Activated naive CD8-positive, alpha-beta T cell treated with anti-CD3 and anti-CD28 coated beads for 36 hours (primary cell): ENCODE measurements around the gene CSNK1G3. TPM values are rescaled to one million over a fixed set of nuclear protein-coding genes. Genes with fewer than 3 reads are reported as not detected.
A peak's percentile ranks its signal among the peaks of the same experiment; 100 is the strongest.

Experiments
- DNase-seq: peaks from one replicate; pipeline ENCODE4 v3.0.0; 2021
- H3K27ac Mint-ChIP-seq: one replicate; pipeline ENCODE4 v1.8.0; 2022; ENCODE audit warnings: mild to moderate bottlenecking, moderate library complexity, mixed read lengths
- H3K27me3 Mint-ChIP-seq: one replicate; pipeline ENCODE4 v1.8.0; 2022; ENCODE audit warnings: mild to moderate bottlenecking, mixed read lengths
- H3K36me3 Mint-ChIP-seq: one replicate; pipeline ENCODE4 v1.8.0; 2021; ENCODE audit warnings: mild to moderate bottlenecking, mixed read lengths
- H3K4me1 Mint-ChIP-seq: one replicate; pipeline ENCODE4 v1.8.0; 2021; ENCODE audit warnings: mixed read lengths
- H3K4me3 Mint-ChIP-seq: one replicate; pipeline ENCODE4 v1.8.0; 2022; ENCODE audit warnings: mild to moderate bottlenecking, moderate library complexity, mixed read lengths
- H3K9me3 Mint-ChIP-seq: one replicate; pipeline ENCODE4 v1.8.0; 2022; ENCODE audit warnings: mixed read lengths
- total RNA-seq, 2 experiments: library from RNA; stranded (reverse); gene quantifications; one replicate each; pipeline ENCODE4 v1.2.3, GENCODE V29; 2021

The CSNK1G3 gene
- total RNA-seq, 2 experiments from 2014 or later: 29.9 to 32.8 TPM

GRCh38 chr5:123528878-123529277 lies 16.9 kb downstream of the CSNK1G3 start:
- no peak for DNase-seq
- H3K27me3 Mint-ChIP-seq: no peaks in the 10 kb centered on the region
- H3K4me3 Mint-ChIP-seq: no peak overlapping the region
- no peaks in the 10 kb centered on the region for H3K9me3 Mint-ChIP-seq
- H3K4me1 Mint-ChIP-seq: peaks cover 49% of the 10 kb centered on the region
- H3K36me3 Mint-ChIP-seq: peaks cover 2% of the 10 kb centered on the region
- H3K27ac Mint-ChIP-seq: no peak overlapping the region

- Mint-ChIP-seq H3K4me1 (peaks cover 46% of the 10 kb centered on the region), H3K27me3 (no peaks in the 10 kb centered on the region), H3K9me3 (no peaks in the 10 kb centered on the region), H3K36me3 (peaks cover 3% of the 10 kb centered on the region), H3K4me3 (no peak overlapping the region), H3K27ac (no peak overlapping the region)
- DNase-seq: no peak
Measured at GRCh38 chr5:123530728-123531127, 18.8 kb downstream of the CSNK1G3 start.

GRCh38 chr5:123535648-123536047 lies 23.7 kb downstream of the CSNK1G3 start:
- H3K27ac Mint-ChIP-seq: no peak overlapping the region
- H3K36me3 Mint-ChIP-seq: peaks cover 3% of the 10 kb centered on the region
- peaks cover 34% of the 10 kb centered on the region for H3K4me1 Mint-ChIP-seq

GRCh38 chr5:123537256-123537655 lies 25.3 kb downstream of the CSNK1G3 start:
- Mint-ChIP-seq H3K27me3 (no peaks in the 10 kb centered on the region), H3K36me3 (peaks cover 3% of the 10 kb centered on the region), H3K4me1 (peaks cover 32% of the 10 kb centered on the region), H3K9me3 (no peaks in the 10 kb centered on the region), H3K4me3 (no peak overlapping the region), H3K27ac (no peak overlapping the region)
- DNase-seq: no peak

More at GRCh38 chr5:123535648-123536047, 23.7 kb downstream of the CSNK1G3 start:
- DNase-seq: no peak
- Mint-ChIP-seq H3K4me3 (no peak overlapping the region), H3K27me3 (no peaks in the 10 kb centered on the region), H3K9me3 (no peaks in the 10 kb centered on the region)

- Mint-ChIP-seq H3K4me3 (no peak overlapping the region), H3K36me3 (peaks cover 3% of the 10 kb centered on the region), H3K27me3 (no peaks in the 10 kb centered on the region), H3K27ac (no peak overlapping the region), H3K9me3 (no peaks in the 10 kb centered on the region), H3K4me1 (peaks cover 34% of the 10 kb centered on the region)
- DNase-seq: no peak
Measured at GRCh38 chr5:123537845-123538244, 25.9 kb downstream of the CSNK1G3 start.

GRCh38 chr5:123538670-123539459 lies 26.9 kb downstream of the CSNK1G3 start:
- Mint-ChIP-seq H3K9me3 (no peaks in the 10 kb centered on the region), H3K27ac (no peak overlapping the region), H3K4me1 (peaks cover 40% of the 10 kb centered on the region), H3K27me3 (no peaks in the 10 kb centered on the region), H3K36me3 (peaks cover 3% of the 10 kb centered on the region), H3K4me3 (no peak overlapping the region)
- no peak for DNase-seq

- Mint-ChIP-seq H3K4me1 (peaks cover 46% of the 10 kb centered on the region), H3K4me3 (no peak overlapping the region), H3K27ac (no peak overlapping the region), H3K36me3 (peaks cover 3% of the 10 kb centered on the region), H3K9me3 (no peaks in the 10 kb centered on the region), H3K27me3 (no peaks in the 10 kb centered on the region)
- DNase-seq: no peak
Measured at GRCh38 chr5:123540534-123540933, 28.6 kb downstream of the CSNK1G3 start.

GRCh38 chr5:123543438-123543837 lies 31.5 kb downstream of the CSNK1G3 start:
- Mint-ChIP-seq H3K4me1 (peaks cover 48% of the 10 kb centered on the region), H3K27me3 (no peaks in the 10 kb centered on the region), H3K36me3 (peaks cover 2% of the 10 kb centered on the region), H3K27ac (no peak overlapping the region), H3K9me3 (no peaks in the 10 kb centered on the region), H3K4me3 (no peak overlapping the region)
- DNase-seq: no peak

GRCh38 chr5:123545506-123545905 lies 33.5 kb downstream of the CSNK1G3 start:
- no peaks in the 10 kb centered on the region for H3K27me3 Mint-ChIP-seq
- H3K27ac Mint-ChIP-seq: no peak overlapping the region
- peak; percentile 10 for DNase-seq
- H3K9me3 Mint-ChIP-seq: peaks cover 1% of the 10 kb centered on the region
- H3K4me3 Mint-ChIP-seq: no peak overlapping the region
- H3K36me3 Mint-ChIP-seq: peaks cover 14% of the 10 kb centered on the region
- peaks cover 57% of the 10 kb centered on the region for H3K4me1 Mint-ChIP-seq

GRCh38 chr5:123546657-123547056 lies 34.7 kb downstream of the CSNK1G3 start:
- Mint-ChIP-seq H3K4me3 (no peak overlapping the region), H3K4me1 (peaks cover 55% of the 10 kb centered on the region), H3K27me3 (no peaks in the 10 kb centered on the region), H3K36me3 (peaks cover 14% of the 10 kb centered on the region), H3K27ac (no peak overlapping the region), H3K9me3 (peaks cover 1% of the 10 kb centered on the region)
- no peak for DNase-seq

GRCh38 chr5:123549256-123549904 lies 37.4 kb downstream of the CSNK1G3 start:
- H3K27ac Mint-ChIP-seq: peak overlapping the region; percentile 56
- H3K27me3 Mint-ChIP-seq: no peaks in the 10 kb centered on the region
- H3K4me1 Mint-ChIP-seq: peaks cover 37% of the 10 kb centered on the region
- H3K9me3 Mint-ChIP-seq: peaks cover 1% of the 10 kb centered on the region
- DNase-seq: peak; percentile 48
- no peak overlapping the region for H3K4me3 Mint-ChIP-seq
- H3K36me3 Mint-ChIP-seq: peaks cover 14% of the 10 kb centered on the region

GRCh38 chr5:123554601-123555000 lies 42.6 kb downstream of the CSNK1G3 start:
- H3K9me3 Mint-ChIP-seq: peaks cover 1% of the 10 kb centered on the region
- no peak overlapping the region for H3K27ac Mint-ChIP-seq
- DNase-seq: no peak
- no peak overlapping the region for H3K4me3 Mint-ChIP-seq
- H3K27me3 Mint-ChIP-seq: no peaks in the 10 kb centered on the region
- H3K36me3 Mint-ChIP-seq: peaks cover 26% of the 10 kb centered on the region
- peaks cover 13% of the 10 kb centered on the region for H3K4me1 Mint-ChIP-seq

GRCh38 chr5:123557907-123558306 lies 45.9 kb downstream of the CSNK1G3 start:
- H3K9me3 Mint-ChIP-seq: no peaks in the 10 kb centered on the region
- H3K36me3 Mint-ChIP-seq: peaks cover 38% of the 10 kb centered on the region
- no peaks in the 10 kb centered on the region for H3K27me3 Mint-ChIP-seq
- no peak overlapping the region for H3K27ac Mint-ChIP-seq
- DNase-seq: no peak
- no peak overlapping the region for H3K4me3 Mint-ChIP-seq
- peaks cover 11% of the 10 kb centered on the region for H3K4me1 Mint-ChIP-seq

GRCh38 chr5:123558762-123559433 lies 46.9 kb downstream of the CSNK1G3 start:
- no peaks in the 10 kb centered on the region for H3K27me3 Mint-ChIP-seq
- H3K27ac Mint-ChIP-seq: no peak overlapping the region
- peaks cover 11% of the 10 kb centered on the region for H3K4me1 Mint-ChIP-seq
- no peaks in the 10 kb centered on the region for H3K9me3 Mint-ChIP-seq
- no peak for DNase-seq
- peaks cover 38% of the 10 kb centered on the region for H3K36me3 Mint-ChIP-seq
- no peak overlapping the region for H3K4me3 Mint-ChIP-seq

- no peak overlapping the region for H3K4me3 Mint-ChIP-seq
- H3K36me3 Mint-ChIP-seq: peaks cover 38% of the 10 kb centered on the region
- DNase-seq: no peak
- peaks cover 11% of the 10 kb centered on the region for H3K4me1 Mint-ChIP-seq
- H3K9me3 Mint-ChIP-seq: no peaks in the 10 kb centered on the region
- H3K27ac Mint-ChIP-seq: no peak overlapping the region
- no peaks in the 10 kb centered on the region for H3K27me3 Mint-ChIP-seq
Measured at GRCh38 chr5:123559434-123559775, 47.4 kb downstream of the CSNK1G3 start.
